PC-9 (cell line): ENCODE measurements around the gene PSMD6. TPM values are rescaled to one million over a fixed set of nuclear protein-coding genes. Genes with fewer than 3 reads are reported as not detected.

Experiments used
- BruUV-seq: library from RNA; stranded (reverse); fragments of 400-500 nt; replicated peaks from 2 replicates; lab custom pipeline; 2021; lab: Mats Ljungman, UMichigan
- CTCF ChIA-PET: fragments of 300-600 bp; sonication (Branson Sonifier 250); formaldehyde crosslinking; loops from one replicate; lab custom pipeline; 2022; ENCODE audit warnings: antibody characterized with exemption; lab: Charles Lee
- POLR2A ChIA-PET: fragments of 300-600 bp; sonication (Branson Sonifier 250); formaldehyde crosslinking; loops from one replicate; lab custom pipeline; 2022; ENCODE audit warnings: antibody characterized with exemption; ENCODE audit not compliant: unreplicated experiment; lab: Charles Lee
- DNase-seq, 2 experiments: peaks; one replicate each; pipeline versions ENCODE4 v3.0.0 to v3.0.0-alpha.2; 2015 to 2022; ENCODE audit warnings: mixed read lengths in 1 of 2
- H2AFZ ChIP-seq: fragments of 200-600 bp; sonication (generic); 2 replicates; pipeline ENCODE4 v1.8.1; 2017; ENCODE audit warnings: antibody characterized with exemption
- H3F3A ChIP-seq: fragments of 200-600 bp; sonication (generic); 2 replicates; pipeline ENCODE4 v1.8.1; 2017; ENCODE audit warnings: antibody characterized with exemption, mild to moderate bottlenecking, low read depth; ENCODE audit not compliant: insufficient read depth
- H3K27ac ChIP-seq: fragments of 200-600 bp; sonication (generic); 2 replicates; pipeline ENCODE4 v1.6.1; 2016; ENCODE audit warnings: mixed run types
- H3K27me3 ChIP-seq: fragments of 200-600 bp; sonication (generic); 2 replicates; pipeline ENCODE4 v1.6.1; 2016; ENCODE audit warnings: low read depth, mixed run types; ENCODE audit not compliant: insufficient read depth
- H3K36me3 ChIP-seq: fragments of 200-600 bp; sonication (generic); 2 replicates; pipeline ENCODE4 v1.6.1; 2016; ENCODE audit warnings: low read depth, mixed run types
- H3K4me1 ChIP-seq: fragments of 200-600 bp; sonication (generic); replicated peaks from 2 replicates; pipeline ENCODE4 v1.6.1; 2016; ENCODE audit warnings: mixed run types; ENCODE audit not compliant: insufficient read depth
- H3K4me2 ChIP-seq: fragments of 200-600 bp; sonication (generic); 2 replicates; pipeline ENCODE4 v1.6.1; 2017; ENCODE audit warnings: mixed run types
- H3K4me3 ChIP-seq: fragments of 200-600 bp; sonication (generic); 2 replicates; pipeline ENCODE4 v1.6.1; 2016; ENCODE audit warnings: mixed run types
- H3K79me2 ChIP-seq: fragments of 200-600 bp; sonication (generic); 2 replicates; pipeline ENCODE4 v1.6.1; 2017; ENCODE audit warnings: low read depth, mixed run types
- H3K9me2 ChIP-seq: fragments of 200-600 bp; sonication (generic); 2 replicates; pipeline ENCODE4 v1.8.1; 2017; ENCODE audit warnings: mild to moderate bottlenecking; ENCODE audit not compliant: insufficient read depth
- H3K9me3 ChIP-seq: fragments of 200-600 bp; sonication (generic); 2 replicates; pipeline ENCODE4 v1.8.1; 2016; ENCODE audit warnings: low read depth; ENCODE audit not compliant: insufficient read depth
- H4K20me1 ChIP-seq: fragments of 200-600 bp; sonication (generic); 2 replicates; pipeline ENCODE4 v1.8.1; 2017; ENCODE audit not compliant: insufficient read depth
- CTCF ChIP-seq: fragments of 200-600 bp; sonication (generic); conservative IDR thresholded peaks from 2 replicates; pipeline ENCODE4 v1.6.1; 2017; ENCODE audit warnings: mixed run types, antibody characterized with exemption, mild to moderate bottlenecking, moderate library complexity
- EZH2 ChIP-seq: fragments of 200-600 bp; sonication (generic); IDR thresholded peaks from 2 replicates; pipeline ENCODE4 v1.8.0; 2017; ENCODE audit warnings: antibody characterized with exemption, low read depth
- intact Hi-C: fragments of 100-400 bp; cut with micrococcal nuclease; formaldehyde crosslinking; loops from one replicate; pipeline ENCODE4 v1.10.0; 2022; ENCODE audit not compliant: unreplicated experiment
- total RNA-seq: library from RNA; stranded (reverse); gene quantifications from 2 replicates; pipeline ENCODE4 v1.2.3, GENCODE V29; 2021

Gene PSMD6
- total RNA-seq, 1 experiment from 2014 or later, result 68.8 TPM

GRCh38 chr3:64008487-64009351 is 14.6 kb downstream of the PSMD6 start:
- H3K36me3 ChIP-seq, result peaks cover 35% of the 10 kb centered on the region; the same call in 1 of the 2 replicates
- BruUV-seq, result no TSS peak
- H3K9me3 ChIP-seq, result no peaks in the 10 kb centered on the region
- ChIA-PET POLR2A (no interaction called here), CTCF (no interaction called here)
- no peaks in the 10 kb centered on the region; the same call in 1 of the 2 replicates for H3F3A ChIP-seq
- no peak overlapping the region for H3K27ac ChIP-seq
- no peaks in the 10 kb centered on the region for H3K79me2 ChIP-seq
- 0 out of 2 replicates have a peak, but pooled peaks cover 8% of the 10 kb centered on the region for H4K20me1 ChIP-seq
- no peaks in the 10 kb centered on the region for H3K9me2 ChIP-seq
- no peak overlapping the region for H3K4me2 ChIP-seq
- H3K4me3 ChIP-seq, result no peak overlapping the region
- TF ChIP-seq CTCF, result no peak
- no peak for TF ChIP-seq EZH2
- no peaks in the 10 kb centered on the region for H3K27me3 ChIP-seq
- no peak for DNase-seq
- no peaks in the 10 kb centered on the region for H3K4me1 ChIP-seq
- intact Hi-C loops, result loop anchor here (5.0 kb wide), 1 partner anchor 656 kb away; no protein-coding TSS in a partner anchor
- H2AFZ ChIP-seq, result no peak overlapping the region

GRCh38 chr3:64008017-64008416 is 15.3 kb downstream of the PSMD6 start:
- CTCF ChIA-PET, result no interaction called here
- no peak overlapping the region for H3K4me2 ChIP-seq
- BruUV-seq, result no TSS peak
- no peaks in the 10 kb centered on the region for H3K27me3 ChIP-seq
- no peaks in the 10 kb centered on the region for H3K79me2 ChIP-seq
- POLR2A ChIA-PET, result no interaction called here
- H3K9me3 ChIP-seq, result no peaks in the 10 kb centered on the region
- H3K4me3 ChIP-seq, result no peak overlapping the region
- no peak overlapping the region for H2AFZ ChIP-seq
- H3F3A ChIP-seq, result no peaks in the 10 kb centered on the region
- H3K9me2 ChIP-seq, result no peaks in the 10 kb centered on the region
- intact Hi-C loops, result loop anchor here (5.0 kb wide), 1 partner anchor 656 kb away; no protein-coding TSS in a partner anchor
- no peaks in the 10 kb centered on the region for H3K4me1 ChIP-seq
- H3K27ac ChIP-seq, result no peak overlapping the region
- DNase-seq, result no peak
- 0 out of 2 replicates have a peak, but pooled peaks cover 8% of the 10 kb centered on the region for H4K20me1 ChIP-seq
- 0 out of 2 replicates have a peak, but pooled peaks cover 30% of the 10 kb centered on the region for H3K36me3 ChIP-seq
- no peak for TF ChIP-seq EZH2
- TF ChIP-seq CTCF, result no peak

GRCh38 chr3:64003589-64003988 is 19.7 kb downstream of the PSMD6 start:
- no peaks in the 10 kb centered on the region; the same call in 1 of the 2 replicates for H3K36me3 ChIP-seq
- ChIA-PET CTCF (no interaction called here), POLR2A (interaction anchor here (0.7 kb wide), 1 partner anchor 31 kb away, joined by 4 read pairs; no protein-coding TSS in a partner anchor)
- no peak overlapping the region for H3K4me2 ChIP-seq
- no peaks in the 10 kb centered on the region for H4K20me1 ChIP-seq
- intact Hi-C loops, result no loop called here
- H3K9me3 ChIP-seq, result no peaks in the 10 kb centered on the region
- no peak overlapping the region for H2AFZ ChIP-seq
- H3K4me3 ChIP-seq, result no peak overlapping the region
- no TSS peak for BruUV-seq
- H3F3A ChIP-seq, result no peaks in the 10 kb centered on the region
- H3K9me2 ChIP-seq, result no peaks in the 10 kb centered on the region
- H3K27me3 ChIP-seq, result no peaks in the 10 kb centered on the region
- no peaks in the 10 kb centered on the region for H3K4me1 ChIP-seq
- no peak for TF ChIP-seq EZH2
- TF ChIP-seq CTCF, result no peak
- DNase-seq, result no peak
- no peaks in the 10 kb centered on the region for H3K79me2 ChIP-seq
- no peak overlapping the region for H3K27ac ChIP-seq
